GM19099 (cell line): ENCODE results near the gene CDHR2.

Experiments used
- POLR2A ChIP-seq: IDR thresholded peaks from 3 replicates; pipeline ENCODE4 v1.6.1; 2011; ENCODE audit warnings: low read depth; ENCODE audit not compliant: insufficient read length; ENCODE audit errors: extremely low read depth

The CDHR2 gene

DNA sequence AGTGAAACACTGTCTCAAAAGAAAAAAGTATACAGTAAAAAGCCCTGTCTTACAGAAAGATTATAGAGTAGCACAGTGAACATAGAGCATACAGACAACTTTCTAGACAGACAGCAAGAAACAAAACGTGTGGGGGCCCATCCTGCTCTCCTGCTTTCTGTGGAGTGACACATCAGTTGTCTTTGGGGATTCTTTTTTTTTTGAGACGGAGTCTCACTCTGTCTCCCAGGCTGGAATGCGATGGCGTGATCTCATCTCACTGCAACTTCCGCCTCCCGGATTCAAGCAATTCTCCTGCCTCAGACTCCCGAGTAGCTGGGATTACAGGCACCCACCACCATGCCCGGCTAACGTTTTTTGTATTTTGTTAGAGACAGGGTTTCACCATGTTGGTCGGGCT, 14.9 kb downstream of the CDHR2 start:
- TF ChIP-seq POLR2A, result no peak

DNA sequence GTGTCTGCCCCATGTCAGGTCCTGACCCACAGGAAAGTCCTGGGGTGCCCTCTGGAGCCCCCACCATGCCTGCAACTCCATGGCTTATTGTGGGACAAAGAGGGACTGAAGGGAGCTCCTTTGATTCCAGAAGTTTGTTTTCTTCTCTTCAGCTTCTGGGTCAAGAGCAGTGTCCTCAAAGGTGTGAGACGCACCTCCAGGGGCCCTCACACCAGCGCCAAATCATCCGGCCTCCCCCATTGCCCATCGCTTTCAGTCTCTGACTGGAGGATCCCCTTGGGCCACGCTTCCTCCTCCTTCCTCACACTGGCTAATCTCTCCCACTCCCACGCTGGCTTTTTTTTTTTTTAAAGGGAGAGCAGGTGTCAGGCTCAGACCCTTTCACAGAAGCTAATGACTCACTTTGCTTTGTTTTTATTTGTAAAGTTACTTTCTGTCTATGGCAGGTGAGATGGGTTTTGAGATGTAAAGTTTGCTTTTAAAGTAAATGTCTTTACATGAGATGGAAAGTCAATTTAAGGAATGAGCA, 16.7 kb downstream of the CDHR2 start:
- TF ChIP-seq POLR2A, result no peak

DNA sequence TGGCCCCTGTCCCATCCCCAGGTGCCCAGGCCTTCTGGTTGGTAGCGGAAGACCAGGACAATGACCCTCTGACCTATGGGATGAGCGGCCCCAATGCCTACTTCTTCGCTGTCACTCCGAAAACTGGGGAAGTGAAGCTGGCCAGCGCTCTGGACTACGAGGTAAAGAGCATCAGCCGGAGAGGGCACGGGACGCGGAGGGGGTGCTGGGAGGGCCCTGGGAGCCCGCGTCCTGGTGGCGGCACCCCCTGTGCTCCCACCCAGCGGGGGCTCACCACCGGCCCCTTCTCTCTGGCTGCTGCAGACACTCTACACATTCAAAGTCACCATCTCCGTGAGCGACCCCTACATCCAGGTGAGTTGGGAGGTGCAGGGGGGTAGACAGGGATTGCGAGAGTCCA, 19.5 kb downstream of the CDHR2 start:
- TF ChIP-seq POLR2A, result no peak

DNA sequence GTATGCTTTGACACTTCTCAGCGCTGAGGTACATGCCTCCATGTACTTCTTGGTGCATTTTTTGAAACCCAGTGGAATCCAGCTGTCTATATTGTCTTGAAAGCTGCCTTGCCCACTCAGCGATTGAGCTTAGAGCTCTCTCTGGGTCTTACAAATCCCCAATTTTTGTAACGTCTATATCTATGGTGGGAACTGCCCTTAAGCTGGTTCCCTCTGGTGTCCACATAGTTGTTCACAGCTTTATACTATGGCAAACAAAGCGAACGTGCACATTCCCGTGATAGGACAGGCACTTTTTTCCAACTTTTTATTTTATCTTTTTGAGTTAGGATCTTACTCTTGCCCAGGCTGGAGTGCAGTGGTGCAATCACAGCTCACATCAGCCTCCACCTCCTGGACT, 20.9 kb downstream of the CDHR2 start:
- no peak for TF ChIP-seq POLR2A

DNA sequence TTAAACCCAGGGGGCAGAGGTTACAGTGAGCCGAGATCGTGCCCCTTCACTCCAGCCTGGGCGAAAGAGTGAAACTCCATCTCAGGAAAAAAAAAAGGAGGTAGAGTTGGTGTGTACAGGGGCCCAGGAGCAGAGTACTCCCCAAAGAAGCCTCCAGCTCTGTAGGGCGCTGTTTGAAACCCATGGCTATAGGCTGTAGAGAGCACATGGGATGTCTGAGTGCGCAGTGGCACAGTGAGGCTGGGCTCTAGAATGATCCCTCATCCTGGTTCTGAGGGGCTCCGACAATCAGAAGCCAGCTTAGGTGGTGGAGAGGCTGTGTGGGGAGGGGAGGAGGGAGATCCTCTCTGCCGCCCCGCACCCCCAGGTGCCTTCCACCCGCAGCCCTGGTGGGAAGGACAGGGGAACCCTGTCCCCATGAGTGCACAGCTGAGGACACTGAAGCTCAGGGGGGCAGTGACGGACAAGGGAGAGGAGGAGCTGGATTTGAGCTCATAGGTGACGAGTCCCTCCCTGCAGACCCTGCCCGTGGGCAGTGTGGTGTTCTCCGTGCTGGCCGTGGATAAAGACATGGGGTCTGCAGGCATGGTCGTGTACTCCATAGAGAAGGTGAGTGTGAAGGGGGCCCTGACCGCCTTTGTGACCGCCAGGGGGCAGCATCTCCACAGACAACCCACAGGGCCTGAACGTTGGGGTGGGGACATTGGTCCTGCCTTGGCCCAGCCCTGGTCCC, 24.6 kb downstream of the CDHR2 start:
- no peak for TF ChIP-seq POLR2A

DNA sequence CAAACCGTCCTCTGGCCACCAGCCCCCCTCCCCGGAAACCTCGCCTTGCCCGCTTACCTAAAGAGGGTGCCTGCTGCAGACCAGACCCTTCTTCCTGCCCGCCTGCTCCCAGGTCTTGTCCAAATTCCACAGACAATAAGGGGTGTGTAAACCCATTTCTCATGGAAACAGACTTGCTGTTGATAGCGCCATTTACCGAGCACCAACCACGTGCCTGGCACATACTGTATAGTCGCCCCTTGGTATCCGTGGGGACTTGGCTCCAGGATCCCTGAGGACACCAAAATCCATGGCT, 25.1 kb downstream of the CDHR2 start:
- no peak for TF ChIP-seq POLR2A

DNA sequence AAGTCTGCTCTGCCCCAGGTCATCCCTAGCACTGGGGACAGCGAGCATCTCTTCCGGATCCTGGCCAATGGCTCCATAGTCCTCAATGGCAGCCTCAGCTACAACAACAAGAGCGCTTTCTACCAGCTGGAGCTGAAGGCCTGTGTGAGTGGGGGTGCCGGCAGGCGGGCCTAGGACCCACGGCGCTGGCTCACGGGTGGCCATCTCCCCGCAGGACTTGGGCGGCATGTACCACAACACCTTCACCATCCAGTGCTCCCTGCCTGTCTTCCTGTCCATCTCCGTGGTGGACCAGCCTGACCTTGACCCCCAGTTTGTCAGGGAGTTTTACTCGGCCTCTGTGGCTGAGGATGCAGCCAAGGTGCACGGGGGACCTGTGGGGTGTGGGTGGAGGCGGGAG, 25.9 kb downstream of the CDHR2 start:
- TF ChIP-seq POLR2A, result no peak

DNA sequence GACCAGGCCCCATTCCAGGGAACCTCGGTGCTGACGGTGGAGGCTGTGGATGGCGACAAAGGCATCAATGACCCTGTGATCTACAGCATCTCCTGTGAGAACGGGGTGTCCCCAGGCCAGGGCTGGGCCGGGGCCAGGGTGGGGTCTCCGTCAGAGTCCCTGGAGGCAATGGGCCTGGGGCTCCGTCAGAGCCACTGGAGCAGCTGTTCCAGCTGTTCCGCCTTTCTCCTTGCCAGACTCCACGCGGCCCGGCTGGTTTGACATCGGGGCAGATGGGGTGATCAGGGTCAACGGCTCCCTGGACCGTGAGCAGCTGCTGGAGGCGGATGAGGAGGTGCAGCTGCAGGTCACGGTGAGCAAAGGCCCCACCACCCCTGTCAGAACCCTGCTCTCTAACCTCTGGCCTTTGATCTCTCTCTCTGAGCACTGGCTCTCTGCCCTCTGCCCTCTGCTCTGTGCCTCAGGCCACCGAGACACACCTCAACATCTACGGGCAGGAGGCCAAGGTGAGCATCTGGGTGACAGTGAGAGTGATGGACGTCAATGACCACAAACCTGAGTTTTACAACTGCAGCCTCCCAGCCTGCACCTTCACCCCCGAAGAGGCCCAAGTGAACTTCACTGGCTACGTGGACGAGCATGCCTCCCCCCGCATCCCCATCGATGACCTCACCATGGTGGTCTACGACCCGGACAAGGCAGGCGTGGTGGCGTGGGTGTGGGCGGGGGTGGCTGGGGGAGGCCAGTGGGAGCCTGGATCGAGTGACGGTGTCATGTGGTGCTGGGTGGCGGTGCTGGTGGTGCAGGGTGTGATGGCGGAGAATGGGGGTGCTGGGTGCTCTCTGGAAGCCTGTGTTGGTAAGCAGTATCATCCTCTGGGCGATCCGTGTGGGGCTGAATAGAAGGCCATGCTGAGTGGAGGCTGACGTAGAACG, 26.6 kb downstream of the CDHR2 start:
- TF ChIP-seq POLR2A, result no peak

DNA sequence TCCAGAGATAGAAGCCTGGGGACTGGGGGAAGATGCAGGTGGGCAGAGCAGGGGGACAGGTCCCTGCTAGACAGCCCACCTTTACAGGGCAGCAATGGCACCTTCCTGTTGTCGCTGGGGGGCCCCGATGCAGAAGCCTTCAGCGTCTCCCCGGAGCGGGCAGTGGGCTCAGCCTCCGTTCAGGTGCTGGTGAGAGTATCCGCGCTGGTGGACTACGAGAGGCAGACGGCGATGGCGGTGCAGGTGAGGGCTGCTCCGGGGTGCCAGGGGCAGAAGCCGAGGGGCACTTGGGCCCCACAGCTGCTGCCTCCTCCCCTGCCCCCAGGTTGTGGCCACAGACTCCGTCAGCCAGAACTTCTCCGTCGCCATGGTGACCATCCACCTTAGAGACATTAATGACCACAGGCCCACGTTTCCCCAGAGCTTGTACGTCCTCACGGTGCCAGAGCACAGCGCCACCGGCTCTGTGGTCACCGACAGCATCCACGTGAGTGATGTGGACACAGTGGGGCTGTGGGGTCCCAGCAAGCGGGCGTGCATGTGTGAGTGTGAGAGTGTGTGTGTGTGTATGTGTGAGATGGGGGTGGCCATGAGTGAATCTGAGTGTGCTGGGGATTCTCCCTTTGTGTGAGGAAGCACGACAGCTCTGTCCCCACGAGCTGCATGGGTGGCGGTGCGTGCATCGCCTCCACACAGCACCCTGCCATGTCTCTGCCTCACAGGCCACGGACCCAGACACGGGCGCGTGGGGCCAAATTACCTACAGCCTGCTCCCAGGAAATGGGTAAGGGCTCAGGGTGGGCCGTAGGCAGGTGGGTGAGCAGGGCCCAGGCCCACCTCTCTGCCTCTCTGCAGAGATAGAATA, 28.4 kb downstream of the CDHR2 start:
- TF ChIP-seq POLR2A, result no peak

DNA sequence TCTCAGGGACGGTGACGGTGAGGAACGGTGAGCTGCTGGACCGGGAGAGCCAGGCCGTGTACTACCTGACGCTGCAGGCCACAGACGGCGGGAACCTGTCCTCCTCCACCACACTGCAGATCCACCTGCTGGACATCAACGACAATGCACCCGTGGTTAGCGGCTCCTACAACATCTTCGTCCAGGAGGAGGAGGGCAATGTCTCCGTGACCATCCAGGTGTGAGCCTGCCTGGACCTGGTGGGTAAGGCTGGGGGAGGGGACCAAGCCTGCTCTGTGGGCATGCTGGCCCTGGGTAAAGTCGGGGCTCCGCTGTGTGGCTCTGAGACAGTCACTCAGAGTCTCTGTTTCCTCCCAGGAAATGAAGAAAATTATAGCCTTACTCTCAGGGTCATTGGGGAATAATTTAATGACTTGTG, 29.3 kb downstream of the CDHR2 start:
- no peak for TF ChIP-seq POLR2A

DNA sequence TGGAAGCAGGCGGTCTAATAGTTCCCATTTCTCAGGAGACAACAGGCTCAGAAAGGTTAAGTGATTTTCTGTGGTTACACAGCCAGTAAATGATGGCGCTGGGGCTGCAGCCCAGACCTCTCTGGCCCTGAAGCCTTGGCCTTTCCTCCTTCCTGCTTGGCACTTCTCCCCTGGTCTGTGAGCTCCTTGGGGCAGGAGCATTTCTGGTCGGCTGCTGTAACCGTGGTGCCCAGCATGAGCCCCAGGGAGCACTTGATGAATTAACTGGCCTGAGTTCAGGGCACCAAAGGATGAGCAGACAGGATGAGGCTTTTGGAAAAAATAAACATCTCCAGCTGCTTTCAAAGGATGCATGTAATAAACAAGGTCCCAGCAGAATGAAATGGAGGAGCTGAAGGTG, 30.2 kb downstream of the CDHR2 start:
- TF ChIP-seq POLR2A, result no peak

DNA sequence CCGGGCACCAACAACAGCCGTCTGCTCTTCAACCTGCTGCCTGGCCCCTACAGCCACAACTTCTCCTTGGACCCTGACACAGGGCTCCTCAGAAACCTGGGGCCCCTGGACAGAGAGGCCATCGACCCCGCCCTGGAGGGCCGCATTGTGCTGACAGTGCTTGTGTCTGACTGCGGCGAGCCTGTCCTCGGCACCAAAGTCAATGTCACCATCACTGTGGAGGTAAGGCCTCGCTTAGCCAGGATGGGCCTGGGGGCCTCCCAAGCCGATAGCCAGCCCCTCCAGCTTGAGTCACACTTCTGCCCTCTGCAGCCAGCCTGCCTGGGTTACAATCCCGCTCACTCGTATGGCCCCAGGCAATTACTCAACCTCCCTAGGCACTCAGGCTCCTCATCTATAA, 32.2 kb downstream of the CDHR2 start:
- no peak for TF ChIP-seq POLR2A

DNA sequence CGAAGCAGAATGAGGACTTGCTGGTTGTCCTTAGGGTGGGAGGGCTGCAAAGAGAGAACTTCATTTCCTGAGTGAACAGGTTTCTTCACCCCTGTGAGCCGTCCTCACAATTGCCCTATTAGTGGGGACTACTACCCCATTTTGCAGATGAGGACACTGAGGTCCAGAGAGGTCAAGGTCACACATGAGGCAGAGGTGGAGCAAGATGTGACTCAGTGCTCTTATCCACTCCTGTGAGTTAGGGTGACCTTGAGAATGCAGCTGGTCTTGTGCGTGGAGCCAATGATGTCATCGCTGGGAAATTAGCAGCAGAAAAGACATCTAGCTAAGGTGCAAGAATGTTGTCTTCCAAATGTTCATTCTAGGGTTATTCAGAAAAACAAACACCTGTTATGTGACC, 33.9 kb downstream of the CDHR2 start:
- no peak for TF ChIP-seq POLR2A

DNA sequence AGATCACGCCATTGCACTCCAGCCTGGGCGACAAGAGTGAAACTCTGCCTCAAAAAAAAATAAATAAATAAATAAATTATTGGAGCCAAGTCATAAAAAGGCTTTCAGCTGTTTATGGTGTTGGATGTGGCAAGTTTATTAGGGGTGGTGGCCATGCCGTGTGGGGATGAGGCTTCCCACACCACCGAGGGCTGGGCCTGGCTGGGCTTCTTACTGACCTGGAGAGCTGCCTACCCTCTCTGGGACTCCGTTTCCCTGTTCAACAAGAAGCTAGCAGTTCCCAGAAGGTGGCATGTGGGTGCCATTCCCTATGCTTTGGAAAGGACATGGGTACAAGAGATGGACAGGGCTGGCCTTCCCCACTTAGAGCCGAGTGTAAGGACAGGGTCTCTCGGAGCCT, 38.3 kb downstream of the CDHR2 start:
- no peak for TF ChIP-seq POLR2A

DNA sequence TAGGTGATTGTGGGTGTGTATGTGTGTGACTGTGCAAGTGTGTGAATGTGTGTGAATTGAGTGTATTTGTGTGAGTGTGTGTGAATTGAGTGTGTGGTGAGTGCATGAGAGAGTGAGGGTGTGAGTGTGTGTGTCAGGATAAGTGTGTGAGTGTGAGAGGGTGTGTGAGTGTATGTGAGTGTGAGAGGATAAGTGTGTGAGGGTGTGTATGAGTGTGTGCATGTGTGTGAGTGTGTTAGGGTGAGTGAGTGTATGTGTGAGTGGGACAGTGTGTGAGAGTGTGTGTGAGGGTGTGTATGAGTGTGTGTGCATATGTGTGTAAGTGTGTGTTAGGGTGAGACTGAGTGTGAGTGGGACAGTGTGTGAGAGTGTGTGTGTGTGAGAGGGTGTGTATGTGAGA, 39.2 kb downstream of the CDHR2 start:
- no peak for TF ChIP-seq POLR2A
